GM19193 (cell line): Measurements from ENCODE around the gene GPR31.

Experiments used
- POLR2A ChIP-seq: IDR thresholded peaks from 4 replicates; pipeline ENCODE4 v1.6.1; 2011; ENCODE audit not compliant: insufficient read depth, insufficient read length; ENCODE audit errors: extremely low read depth

The GPR31 gene

GRCh38 chr6:167116109-167116837, 41.5 kb downstream of the GPR31 start:
- TF ChIP-seq POLR2A, result no peak

GRCh38 chr6:167115054-167115453, 42.7 kb downstream of the GPR31 start:
- no peak for TF ChIP-seq POLR2A

GRCh38 chr6:167113935-167114910, 43.6 kb downstream of the GPR31 start:
- TF ChIP-seq POLR2A, result peak; percentile 70

GRCh38 chr6:167113047-167113754, 44.6 kb downstream of the GPR31 start:
- no peak for TF ChIP-seq POLR2A

- TF ChIP-seq POLR2A, result no peak
Measured at GRCh38 chr6:167112421-167112820, 45.4 kb downstream of the GPR31 start.

GRCh38 chr6:167111597-167111996, 46.2 kb downstream of the GPR31 start:
- no peak for TF ChIP-seq POLR2A

GRCh38 chr6:167109651-167110050, 48.1 kb downstream of the GPR31 start:
- TF ChIP-seq POLR2A, result no peak

GRCh38 chr6:167108278-167108677, 49.5 kb downstream of the GPR31 start:
- no peak for TF ChIP-seq POLR2A

GRCh38 chr6:167107787-167108186, 50.0 kb downstream of the GPR31 start:
- TF ChIP-seq POLR2A, result no peak

- no peak for TF ChIP-seq POLR2A
Measured at GRCh38 chr6:167106406-167106805, 51.4 kb downstream of the GPR31 start.
